Activated CD4-positive, CD25-positive, alpha-beta regulatory T cell (primary cell): ENCODE results near the gene WDR82.

Experiments used
- DNase-seq, 4 experiments: peaks; one replicate each; lab custom pipeline; 2025; lab: John Stamatoyannopoulos, UW

WDR82 gene, protein sequence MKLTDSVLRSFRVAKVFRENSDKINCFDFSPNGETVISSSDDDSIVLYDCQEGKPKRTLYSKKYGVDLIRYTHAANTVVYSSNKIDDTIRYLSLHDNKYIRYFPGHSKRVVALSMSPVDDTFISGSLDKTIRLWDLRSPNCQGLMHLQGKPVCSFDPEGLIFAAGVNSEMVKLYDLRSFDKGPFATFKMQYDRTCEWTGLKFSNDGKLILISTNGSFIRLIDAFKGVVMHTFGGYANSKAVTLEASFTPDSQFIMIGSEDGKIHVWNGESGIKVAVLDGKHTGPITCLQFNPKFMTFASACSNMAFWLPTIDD

DNA sequence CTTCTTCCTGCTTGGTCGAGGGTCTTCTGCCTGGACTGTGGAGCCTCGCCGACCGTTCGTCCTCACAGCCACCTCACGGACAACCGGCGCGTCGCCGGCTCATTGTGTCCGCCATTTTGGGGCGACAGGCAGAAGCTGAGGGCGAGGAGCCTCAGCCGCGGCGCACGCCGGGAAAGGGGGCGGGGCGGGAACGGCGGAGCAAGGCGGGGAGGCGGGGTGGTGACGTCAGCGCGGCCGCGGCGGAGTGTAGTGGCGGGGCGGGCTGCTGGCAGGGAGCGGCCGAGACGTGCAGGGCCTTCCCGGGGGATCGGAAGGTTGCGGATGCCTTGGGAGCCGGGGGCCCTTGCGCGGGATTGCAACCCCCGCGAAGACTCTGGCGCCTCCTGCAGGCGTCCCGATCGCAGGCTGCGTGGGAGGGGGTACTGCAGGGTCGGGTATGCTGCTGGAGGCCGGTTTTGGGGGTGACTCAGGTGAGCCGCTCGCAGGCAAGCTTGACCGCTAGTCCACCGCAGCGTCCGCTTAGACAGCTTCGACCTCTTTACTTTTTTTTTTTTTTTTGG is at the start of gene WDR82:
Gene WDR82, minus strand, starts transcription at position 140 of the 560 bp plus-strand sequence. CDS start 288 bp downstream, outside the sequence.
- peak; percentile 93 to 97 (median 96) for DNase-seq

DNA sequence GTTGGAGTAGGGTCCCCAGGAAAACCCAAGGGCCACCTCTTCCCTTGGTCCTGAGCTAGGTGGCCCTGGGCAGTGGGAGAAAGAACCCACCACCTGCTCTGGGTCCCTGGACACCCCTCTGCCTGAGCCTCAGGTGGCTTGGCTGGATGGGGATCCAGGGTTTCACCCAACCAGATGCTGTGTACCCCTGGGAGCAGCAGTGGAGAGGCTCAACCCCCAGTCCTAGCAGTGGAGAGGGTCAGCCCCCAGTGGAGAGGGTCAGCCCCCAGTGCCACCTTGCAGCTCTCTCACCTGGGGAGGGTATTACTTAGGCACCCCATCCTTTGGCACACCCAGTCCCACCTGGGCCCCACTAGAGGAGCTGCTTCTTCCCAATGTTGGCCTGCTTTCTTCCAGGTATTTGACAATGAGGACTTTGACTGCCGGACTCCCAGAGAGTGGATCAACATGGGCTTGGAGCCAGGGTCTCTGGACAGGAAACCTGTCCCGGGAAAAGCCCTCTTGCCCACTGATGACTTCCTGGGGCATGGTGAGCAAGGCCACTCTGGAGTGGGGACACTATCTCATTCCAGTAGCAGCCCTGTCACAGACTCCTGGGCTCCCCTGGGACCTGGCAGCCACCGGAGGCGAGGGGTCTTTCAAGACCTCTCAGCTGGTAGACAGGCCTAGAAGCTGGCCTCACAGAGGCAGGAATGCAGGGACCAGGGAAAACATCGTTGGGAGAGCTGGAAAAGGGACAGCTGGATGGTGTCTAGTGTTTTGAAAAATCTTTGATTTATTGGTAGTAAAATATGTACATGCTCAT is 49.2 kb upstream of the WDR82 start:
- no peak for DNase-seq

DNA sequence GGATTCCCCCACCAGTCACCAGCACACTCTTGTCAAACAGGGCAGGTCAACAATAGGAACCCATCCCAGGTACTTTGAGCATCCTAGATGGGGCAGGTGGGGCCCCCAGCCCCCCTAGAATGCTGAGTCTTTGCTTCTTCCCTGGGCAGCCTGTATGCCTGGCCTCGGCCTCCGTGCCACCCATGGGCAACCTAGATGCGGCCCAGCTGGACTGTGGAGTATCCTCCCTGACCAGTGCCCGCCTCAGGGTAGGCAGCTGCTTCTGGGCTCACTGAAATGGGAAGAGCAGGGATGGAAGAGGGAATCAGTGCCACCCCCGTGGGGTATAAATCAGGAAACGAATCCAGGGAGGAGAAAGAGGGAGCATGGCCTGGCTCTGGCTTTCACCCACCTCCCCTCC is 48.5 kb upstream of the WDR82 start:
- DNase-seq, result no peak

DNA sequence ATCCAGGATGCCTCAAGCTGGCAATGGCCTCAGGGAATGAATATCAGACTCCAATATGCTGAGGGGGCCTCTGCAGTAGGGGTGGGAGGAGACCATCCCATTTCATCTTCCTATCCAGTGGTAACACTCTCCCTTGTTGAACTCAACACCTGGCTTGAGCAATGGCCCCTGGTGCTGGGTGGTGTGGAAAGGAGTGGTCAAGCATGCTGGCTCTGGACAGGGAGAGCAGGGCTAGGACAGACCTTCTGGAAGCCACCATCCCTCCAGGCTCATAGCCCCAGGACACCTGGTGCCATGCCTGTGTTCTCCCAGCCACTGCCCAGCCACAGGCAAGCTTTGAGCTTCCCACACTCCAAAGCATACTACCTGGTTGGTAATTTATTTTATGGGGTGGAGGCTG is 47.2 kb upstream of the WDR82 start:
- no peak for DNase-seq

DNA sequence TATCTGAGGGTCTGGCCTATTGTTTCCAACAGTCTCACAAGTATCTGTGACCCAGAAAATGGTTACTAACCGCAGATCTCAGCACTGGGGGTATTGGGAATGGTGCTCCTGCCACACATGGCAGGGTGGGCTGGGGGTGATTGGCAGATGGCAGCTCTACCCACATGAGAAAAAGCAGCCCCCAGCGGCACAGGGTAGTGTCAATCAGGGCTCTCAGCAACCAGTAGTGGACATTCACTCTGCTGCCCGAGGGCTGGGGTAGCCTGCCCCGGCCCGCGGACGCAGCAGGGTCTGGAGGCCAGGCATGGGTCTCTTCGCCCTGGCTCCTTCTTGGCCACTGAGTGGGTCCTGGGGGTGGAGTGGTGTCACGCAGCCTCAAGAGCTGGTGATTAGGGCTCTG is 46.2 kb upstream of the WDR82 start:
- DNase-seq, result no peak

DNA sequence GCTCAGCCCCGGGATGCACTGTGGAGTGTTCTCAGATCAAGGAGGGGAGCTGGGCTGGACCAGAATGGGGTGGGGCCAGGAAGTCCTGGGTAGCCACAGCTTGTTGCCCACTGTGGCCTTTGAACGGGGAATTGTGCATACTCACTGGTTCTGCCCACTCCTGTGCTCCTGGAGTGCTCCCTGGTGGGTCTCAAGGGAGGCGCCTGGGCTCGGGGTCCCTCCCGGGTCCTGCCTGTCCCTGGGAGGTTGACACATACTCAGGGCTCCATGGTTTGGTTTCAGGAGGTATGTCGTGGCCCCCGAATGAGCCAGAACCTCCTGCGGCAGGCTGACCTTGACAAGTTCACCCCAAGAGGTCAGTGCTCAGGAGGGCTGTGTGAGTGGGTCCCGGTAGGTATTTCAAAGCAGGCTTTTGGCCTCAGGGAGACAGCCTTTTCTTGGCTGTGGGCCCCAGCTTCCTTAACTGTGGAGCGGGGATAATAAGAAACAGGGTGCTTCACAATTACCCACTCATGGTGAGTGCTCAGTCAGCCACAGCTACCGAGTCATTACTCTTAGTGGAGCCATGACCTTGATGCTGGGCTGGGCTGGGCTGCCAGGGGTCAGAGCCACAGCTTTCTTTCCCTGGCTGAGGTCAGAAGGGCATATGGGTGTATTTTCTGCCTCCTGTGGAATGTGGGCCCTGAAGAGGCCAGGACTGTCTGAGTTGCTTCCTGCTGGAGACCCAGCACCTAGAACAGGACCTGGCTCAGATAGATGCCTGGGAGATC is 45.3 kb upstream of the WDR82 start:
- DNase-seq, result no peak

DNA sequence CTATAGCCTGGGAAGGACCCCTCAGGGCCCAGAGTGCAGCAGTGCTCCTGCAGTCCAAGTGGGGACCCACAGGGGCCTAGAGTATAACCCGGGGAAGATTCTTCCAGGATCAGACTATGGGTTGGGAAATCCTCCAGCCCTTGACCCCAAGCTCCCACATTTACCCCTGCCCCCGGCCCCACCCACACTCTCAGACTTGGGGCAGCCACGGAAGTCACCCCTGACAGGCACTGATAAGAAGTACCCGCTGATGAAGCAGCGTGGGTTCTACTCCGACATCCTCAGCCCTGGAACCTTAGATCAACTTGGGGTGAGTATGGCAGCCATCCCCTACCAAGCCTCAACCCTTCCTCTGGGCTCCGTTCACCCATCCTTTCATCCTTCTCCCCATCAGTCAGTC is 44.0 kb upstream of the WDR82 start:
- DNase-seq, result no peak

DNA sequence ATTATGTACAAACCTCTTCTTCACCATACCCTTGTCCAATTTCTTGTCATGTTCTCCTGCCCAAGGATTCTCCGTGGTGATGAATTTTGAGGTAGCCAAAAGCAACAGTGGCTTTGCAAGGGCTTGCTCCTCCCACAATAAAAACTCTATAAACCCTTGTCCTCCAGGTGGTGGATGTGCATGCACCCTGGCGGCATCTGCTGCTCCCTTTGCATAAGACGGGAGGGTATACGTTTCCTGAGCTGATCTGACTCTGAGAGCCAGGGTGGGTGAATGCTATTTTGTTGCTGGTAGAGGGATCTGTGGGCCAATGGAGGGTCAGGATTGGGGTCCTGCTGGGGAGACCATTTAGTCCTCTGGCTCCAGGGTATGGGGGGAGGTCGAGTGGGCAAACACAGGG is 43.0 kb upstream of the WDR82 start:
- DNase-seq, result no peak

DNA sequence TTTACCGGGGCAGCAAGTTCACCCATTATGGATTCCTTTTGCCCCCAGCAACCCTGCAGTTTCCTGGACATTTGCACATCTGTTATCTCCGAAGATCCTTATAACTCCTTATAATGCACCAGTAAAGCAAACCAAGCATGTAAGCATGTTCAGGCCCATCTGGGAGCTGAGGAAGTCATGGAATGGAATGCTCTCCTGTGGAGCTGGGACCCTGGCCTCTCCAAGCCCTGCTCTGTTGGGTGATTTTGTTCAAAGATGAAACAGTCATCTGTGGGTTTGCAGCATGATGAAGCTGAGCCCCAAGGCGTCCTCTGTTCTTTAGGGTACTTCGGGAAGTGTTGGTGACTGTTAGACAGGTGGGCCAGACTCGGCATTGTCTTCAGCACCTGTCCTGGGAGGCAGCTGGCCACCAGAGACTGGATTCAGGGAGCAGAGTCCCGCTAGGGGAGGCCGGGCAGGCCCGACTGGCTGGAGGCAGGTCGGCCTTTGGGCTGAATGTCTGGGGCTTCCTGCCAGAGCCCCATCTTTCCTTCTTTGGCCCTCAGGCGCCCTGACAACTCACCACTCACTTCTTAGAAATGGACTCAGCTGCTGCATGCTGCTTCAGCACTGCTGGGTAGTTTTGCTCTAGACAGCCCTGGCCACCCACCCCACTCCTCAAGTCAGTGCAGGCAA is 41.6 kb upstream of the WDR82 start:
- no peak for DNase-seq

DNA sequence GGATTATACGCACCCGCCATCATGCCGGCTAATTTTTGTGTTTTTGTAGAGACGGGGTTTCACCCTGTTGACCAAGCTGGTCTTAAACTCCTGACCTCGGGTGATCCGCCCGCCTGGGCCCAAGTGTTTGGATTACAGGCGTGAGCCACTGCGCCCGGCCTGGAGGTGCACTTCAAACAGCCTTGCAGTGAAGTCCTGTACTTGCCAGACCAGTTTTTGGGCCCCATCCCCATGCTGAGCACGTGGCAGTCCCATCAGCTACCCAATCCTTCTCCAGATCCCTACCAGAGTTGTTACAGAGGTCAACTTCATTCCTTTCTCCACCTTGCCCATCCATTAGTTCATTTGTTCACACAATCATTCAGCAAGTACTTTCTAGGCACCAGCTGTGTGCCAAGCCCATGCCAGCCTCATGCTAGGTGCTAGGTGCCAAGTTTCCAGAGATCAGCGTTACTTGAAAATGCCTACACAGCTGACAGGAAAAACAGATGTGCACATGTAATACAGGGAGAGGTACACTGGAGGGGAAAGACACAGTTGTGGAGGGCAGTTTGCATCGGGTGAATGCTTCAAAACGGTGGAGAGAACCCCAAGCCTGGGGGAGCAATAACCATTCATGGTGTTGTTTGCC is 39.9 kb upstream of the WDR82 start:
- DNase-seq, result no peak

DNA sequence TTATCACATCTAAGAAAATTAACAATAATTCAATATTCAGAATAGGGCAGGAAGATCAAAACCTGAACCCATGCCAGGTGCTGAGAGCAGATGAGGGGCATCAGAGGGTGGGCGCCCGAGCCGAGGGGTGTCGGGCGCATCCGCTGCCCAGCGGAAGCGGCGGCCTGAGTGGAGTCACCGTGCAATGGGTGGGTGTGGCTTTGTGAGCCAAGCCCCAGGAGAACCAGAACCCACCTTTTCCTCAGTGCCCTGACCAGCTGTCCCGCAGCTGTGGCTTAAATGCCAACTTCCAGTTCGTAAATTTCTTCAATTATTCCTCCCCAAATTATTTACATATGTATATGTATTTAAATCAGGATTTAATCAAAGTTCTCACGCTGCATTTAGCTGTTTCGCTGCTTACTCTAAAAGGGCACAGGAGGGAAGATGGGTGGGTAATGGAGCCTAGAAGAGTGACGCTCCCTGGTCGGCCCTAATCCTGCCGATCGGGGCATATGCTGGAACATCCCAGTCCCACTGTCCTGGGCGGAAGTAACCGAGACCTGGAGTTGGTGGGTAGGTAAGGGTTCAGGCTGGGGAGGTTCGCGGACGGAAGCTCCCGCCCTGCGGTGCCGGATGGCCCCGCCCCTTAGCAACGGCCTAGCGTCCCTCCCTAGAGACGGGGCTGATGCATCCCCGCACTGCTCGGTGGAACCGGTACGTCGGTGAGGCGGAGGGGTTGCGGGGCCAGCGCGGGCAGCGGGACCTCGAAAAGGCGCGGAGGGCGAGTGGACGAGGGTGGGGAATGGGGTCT is 39.0 kb upstream of the WDR82 start:
- peak; percentile 20 to 62 (median 56) for DNase-seq

DNA sequence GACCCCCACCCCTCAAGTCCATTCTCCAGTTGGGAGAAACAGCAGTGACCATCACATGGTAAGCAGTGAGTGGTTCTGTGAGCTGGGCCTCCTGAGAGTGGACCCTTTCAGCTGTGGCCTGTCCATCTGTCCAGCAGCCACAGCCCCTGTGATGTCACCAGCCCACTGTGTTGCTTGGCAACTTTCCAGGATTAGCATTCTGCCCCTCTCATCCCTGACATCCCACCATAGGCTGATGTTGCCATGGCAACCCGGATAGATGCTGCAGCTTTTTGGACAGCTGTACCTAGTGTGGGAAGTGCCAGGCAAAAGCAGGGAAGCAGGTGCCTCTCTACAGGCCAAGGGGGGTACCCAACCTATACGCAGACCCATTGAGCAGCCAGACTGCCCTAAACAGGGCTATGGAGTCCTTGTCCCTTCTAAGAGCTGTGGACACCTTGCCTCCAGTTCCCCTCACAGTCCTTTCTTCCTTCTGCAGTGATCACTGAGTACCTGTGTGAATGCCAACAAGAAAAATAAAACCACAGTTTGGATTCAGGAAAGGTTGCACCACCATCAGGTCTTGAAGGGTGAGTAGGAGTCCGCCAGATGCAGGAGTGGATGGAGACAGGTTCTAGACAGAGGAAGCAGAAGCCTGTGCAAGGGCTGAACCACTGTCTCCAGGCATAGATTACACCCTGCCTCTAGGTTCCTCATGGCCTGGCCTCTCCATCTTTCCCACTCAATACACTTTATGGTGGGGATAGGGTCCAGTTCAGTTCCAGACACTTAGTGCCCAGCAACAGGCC is 37.7 kb upstream of the WDR82 start, which contains the start of gene DNAH1:
Gene DNAH1, plus strand, starts transcription at position 343 of the 788 bp plus-strand sequence. CDS start 6,124 bp downstream, outside the sequence.
- DNase-seq, result no peak

DNA sequence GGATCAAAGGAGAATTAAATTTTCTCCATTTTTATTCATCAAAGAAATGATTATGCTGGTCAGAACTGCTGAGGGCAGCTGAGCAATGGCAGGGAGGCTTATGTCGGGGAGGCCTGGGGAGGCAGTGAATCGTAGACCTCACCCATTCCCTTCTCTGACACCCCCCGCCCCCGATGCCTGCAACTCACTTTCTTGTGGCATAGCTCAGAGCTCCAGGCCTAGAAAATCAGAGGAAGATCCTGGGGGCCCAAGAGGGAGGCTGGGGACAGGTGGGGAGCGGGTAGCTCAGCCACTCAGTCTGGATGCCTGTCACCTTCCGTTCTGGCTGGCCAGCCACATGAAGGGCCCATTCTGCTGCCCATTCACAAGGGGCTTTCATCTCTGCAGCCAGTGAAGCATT is 36.6 kb upstream of the WDR82 start:
- no peak for DNase-seq

DNA sequence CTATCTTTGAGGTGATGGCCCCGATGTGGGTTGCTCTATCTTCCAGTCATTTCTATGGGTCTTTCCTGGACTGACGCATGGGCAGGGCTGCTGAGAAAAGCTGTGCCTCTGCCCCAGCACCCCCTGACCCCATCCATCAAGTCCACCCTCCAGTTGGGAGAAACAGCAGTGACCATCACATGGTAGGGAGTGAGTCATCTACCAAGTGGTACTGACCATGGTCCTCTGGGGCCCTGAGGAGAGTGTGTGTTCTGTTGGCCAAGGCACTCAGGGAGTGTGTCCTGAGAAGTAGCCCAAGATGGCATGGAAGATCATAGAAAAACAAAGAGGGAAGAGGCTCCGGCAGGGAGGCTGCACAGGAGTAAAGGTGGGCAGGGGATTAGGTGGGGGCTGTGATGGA is 36.0 kb upstream of the WDR82 start:
- DNase-seq, result no peak

DNA sequence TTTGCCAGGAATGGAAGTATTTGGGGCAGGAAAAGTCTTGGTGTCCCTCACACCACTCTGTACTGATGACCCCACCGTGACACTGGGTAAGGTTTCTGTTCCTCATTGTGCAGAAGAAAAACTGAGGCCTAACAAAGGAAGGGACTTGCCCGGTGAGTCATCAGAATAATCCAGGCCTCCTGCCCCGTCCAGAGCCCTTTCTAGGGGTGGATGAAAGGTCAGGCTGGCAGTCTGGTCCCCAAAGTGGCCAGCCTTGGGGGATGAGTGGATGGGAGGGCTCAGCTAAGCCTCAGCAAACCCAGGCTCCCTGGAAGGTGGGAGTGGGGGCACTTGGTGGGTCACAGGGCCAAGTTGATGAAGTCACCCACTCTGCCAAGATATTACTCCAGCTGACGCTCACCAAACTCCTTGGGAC is 35.3 kb upstream of the WDR82 start:
- DNase-seq, result no peak

DNA sequence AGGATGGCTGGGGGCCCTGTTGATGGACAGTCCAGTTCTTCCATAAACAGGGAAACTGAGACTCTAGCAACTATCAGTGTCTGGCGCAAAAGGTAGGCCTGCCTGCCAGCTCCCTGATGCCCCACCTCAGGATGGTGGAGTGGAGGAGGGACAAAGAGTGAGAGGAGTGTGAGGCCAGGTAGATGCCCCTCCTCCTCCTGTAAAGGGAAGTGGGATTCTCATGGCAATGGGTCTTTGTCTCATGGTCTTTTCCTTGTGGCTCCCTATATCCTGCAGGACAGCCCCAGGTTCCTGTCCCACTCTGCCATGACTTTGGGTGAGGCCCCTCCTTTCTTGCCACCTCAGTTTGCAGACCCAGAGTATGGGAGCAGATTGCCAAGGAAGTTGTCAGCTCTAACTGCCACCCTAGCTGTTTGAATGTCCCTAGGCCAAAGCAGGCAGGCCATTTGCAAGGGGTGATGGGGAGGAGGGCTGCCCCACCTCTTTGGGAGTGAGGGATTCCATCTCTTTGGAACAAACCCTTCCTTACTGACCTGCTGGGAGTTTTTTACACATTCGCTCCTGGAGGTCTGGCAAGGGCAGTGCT is 34.8 kb upstream of the WDR82 start:
- no peak for DNase-seq

DNA sequence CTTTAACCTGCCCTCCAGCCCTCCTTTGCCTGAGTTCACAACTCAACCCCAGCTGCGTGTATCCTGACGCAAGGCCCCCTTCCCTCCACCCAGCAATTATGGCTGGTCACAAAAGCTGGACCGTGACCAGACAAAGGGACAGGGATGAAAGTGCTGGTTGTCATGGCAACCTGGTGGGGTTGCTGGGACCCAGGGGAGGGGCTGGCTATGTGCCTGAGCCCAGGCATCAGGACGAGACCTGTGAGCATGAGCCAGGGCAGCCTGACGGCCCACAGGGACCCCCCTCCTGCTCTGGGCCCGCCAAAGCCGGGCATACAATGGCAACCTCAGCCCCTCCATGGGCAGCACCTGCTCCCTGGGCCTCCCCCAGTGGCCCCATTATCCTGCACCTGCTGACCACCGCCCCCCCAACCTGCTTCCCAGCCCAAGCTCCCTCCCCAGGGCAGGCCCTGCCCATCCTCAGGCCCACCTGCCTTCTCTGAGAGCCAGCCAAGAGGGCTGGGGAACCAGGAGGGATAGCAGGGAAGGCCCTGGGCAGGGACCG is 33.2 kb upstream of the WDR82 start:
- no peak for DNase-seq

DNA sequence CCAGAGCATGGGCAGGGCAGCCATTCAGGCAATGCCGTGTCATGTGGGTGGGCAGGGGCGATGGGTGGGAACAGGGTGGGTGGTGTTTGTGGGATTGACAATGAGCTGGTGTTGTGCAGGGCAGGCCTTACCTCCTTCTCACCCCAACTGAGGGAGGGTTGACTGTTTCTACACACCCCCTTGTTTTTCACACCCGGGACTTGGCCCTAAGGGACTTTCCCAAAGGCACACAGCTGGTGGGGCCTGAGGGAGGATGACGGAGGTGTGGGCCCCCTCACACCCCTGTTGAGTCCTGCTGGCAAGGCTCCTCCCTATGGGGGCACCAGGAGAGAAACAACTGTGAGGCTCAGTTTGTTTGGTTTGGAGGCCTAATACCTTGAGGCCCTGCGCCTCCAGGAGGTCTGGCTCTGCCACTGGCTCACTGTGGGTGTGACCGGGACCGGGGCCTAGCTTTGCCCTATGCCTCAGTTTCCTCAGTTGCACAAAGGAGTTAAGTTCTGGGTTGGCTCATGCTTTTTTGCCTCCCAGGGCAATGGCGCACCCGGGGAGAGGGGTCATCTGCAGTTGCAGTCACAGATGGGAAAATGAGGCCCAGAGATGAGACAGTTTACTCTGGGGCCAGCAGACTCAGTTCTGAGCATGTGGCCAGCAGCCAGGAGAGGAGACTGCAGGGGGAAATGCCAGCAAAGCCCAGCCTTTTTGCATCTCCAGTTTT is 32.6 kb upstream of the WDR82 start:
- DNase-seq, result no peak
